HG03521 (cell line): ENCODE results near the gene GNPDA2.
"Not testable (repeated sequence)": the region's sequence is repeated elsewhere in the genome, so short reads cannot be mapped to it uniquely, and the experiment has no call there.

Experiments
- ATAC-seq: cut with Tn5 transposase; IDR thresholded peaks from one replicate; pipeline ENCODE4 v1.9.1; 2021; ENCODE audit warnings: mild to moderate bottlenecking, moderate library complexity; ENCODE audit not compliant: unreplicated experiment

The GNPDA2 gene

GRCh38 chr4:44726038-44726871 lies at the start of gene GNPDA2:
Gene GNPDA2 (minus strand): TSS chr4:44726556. CDS start chr4:44722207, 4,349 bp downstream.
- ATAC-seq, result peak; percentile 90

GRCh38 chr4:44772340-44772739 lies 46.0 kb upstream of the GNPDA2 start:
- ATAC-seq, result no peak

- ATAC-seq, result no peak
Measured at GRCh38 chr4:44771789-44772188, 45.4 kb upstream of the GNPDA2 start.

- no peak for ATAC-seq
Measured at GRCh38 chr4:44766453-44766852, 40.1 kb upstream of the GNPDA2 start.

- ATAC-seq, result no peak
Measured at GRCh38 chr4:44765116-44765515, 38.8 kb upstream of the GNPDA2 start.

GRCh38 chr4:44761306-44761705 lies 35.0 kb upstream of the GNPDA2 start:
- no peak for ATAC-seq

GRCh38 chr4:44760142-44760898 lies 34.0 kb upstream of the GNPDA2 start:
- ATAC-seq, result peak; percentile 71

GRCh38 chr4:44756559-44756958 lies 30.2 kb upstream of the GNPDA2 start:
- ATAC-seq, result no peak

- ATAC-seq, result no peak
Measured at GRCh38 chr4:44740201-44740600, 13.8 kb upstream of the GNPDA2 start.

- no peak for ATAC-seq
Measured at GRCh38 chr4:44738615-44739014, 12.3 kb upstream of the GNPDA2 start.

- no peak for ATAC-seq
Measured at GRCh38 chr4:44736900-44737299, 10.5 kb upstream of the GNPDA2 start.

- ATAC-seq, result not testable (repeated sequence)
Measured at GRCh38 chr4:44728694-44729093, 2.3 kb upstream of the GNPDA2 start.

- ATAC-seq, result no peak
Measured at GRCh38 chr4:44727471-44727870, 1.1 kb upstream of the GNPDA2 start.

GRCh38 chr4:44725726-44726037 lies 674 bp downstream of the GNPDA2 start:
- peak; percentile 7 for ATAC-seq

- ATAC-seq, result no peak
Measured at GRCh38 chr4:44725166-44725565, 1.2 kb downstream of the GNPDA2 start.

- no peak for ATAC-seq
Measured at GRCh38 chr4:44722001-44722400, 4.4 kb downstream of the GNPDA2 start.

- ATAC-seq, result no peak
Measured at GRCh38 chr4:44720371-44720770, 6.0 kb downstream of the GNPDA2 start.

- no peak for ATAC-seq
Measured at GRCh38 chr4:44716597-44716996, 9.8 kb downstream of the GNPDA2 start.

- no peak for ATAC-seq
Measured at GRCh38 chr4:44713125-44713524, 13.2 kb downstream of the GNPDA2 start.

- ATAC-seq, result no peak
Measured at GRCh38 chr4:44704673-44705072, 21.7 kb downstream of the GNPDA2 start.

- ATAC-seq, result no peak
Measured at GRCh38 chr4:44701037-44701436, 25.3 kb downstream of the GNPDA2 start.

- no peak for ATAC-seq
Measured at GRCh38 chr4:44700427-44700826, 25.9 kb downstream of the GNPDA2 start.
